Immature natural killer cell (primary cell): ENCODE results near the gene ENPP1. TPM values are rescaled to one million over a fixed set of nuclear protein-coding genes. Genes with fewer than 3 reads are reported as not detected.
"Not testable (repeated sequence)": the region's sequence is repeated elsewhere in the genome, so short reads cannot be mapped to it uniquely, and the experiment has no call there.

Source experiments
- DNase-seq, 3 donors: peaks; one replicate each; pipeline ENCODE4 v3.0.0; 2022; ENCODE audit warnings: mixed read lengths in 1 of 3
- H3K27ac Mint-ChIP-seq, 6 donors: one replicate each; pipeline ENCODE4 v1.8.0; 2020; ENCODE audit warnings: mixed read lengths in 6 of 6, mild to moderate bottlenecking in 5 of 6, inconsistent platforms in 4 of 6, moderate library complexity in 3 of 6
- H3K27me3 Mint-ChIP-seq, 3 donors: one replicate each; pipeline ENCODE4 v1.8.0; 2020 to 2021; ENCODE audit warnings: low read depth in 3 of 3, mild to moderate bottlenecking in 3 of 3, mixed read lengths in 3 of 3, moderate library complexity in 3 of 3, inconsistent platforms in 1 of 3
- H3K36me3 Mint-ChIP-seq, 3 donors: one replicate each; pipeline ENCODE4 v1.8.0; 2020; ENCODE audit warnings: mixed read lengths in 3 of 3, inconsistent platforms in 2 of 3, mild to moderate bottlenecking in 2 of 3
- H3K4me1 Mint-ChIP-seq, 2 donors: one replicate each; pipeline ENCODE4 v1.8.0; 2020; ENCODE audit warnings: inconsistent platforms in 2 of 2, mild to moderate bottlenecking in 2 of 2, mixed read lengths in 2 of 2, moderate library complexity in 1 of 2
- H3K4me3 Mint-ChIP-seq, 5 donors: one replicate each; pipeline ENCODE4 v1.8.0; 2020; ENCODE audit warnings: mild to moderate bottlenecking in 5 of 5, mixed read lengths in 5 of 5, inconsistent platforms in 3 of 5, moderate library complexity in 3 of 5
- H3K9me3 Mint-ChIP-seq, 6 donors: one replicate each; pipeline ENCODE4 v1.8.0; 2020; ENCODE audit warnings: mild to moderate bottlenecking in 6 of 6, mixed read lengths in 6 of 6, inconsistent platforms in 4 of 6, moderate library complexity in 3 of 6
- polyA plus RNA-seq, 3 donors: library from polyadenylated mRNA; unstranded; fragments of 300-500 nt; fragmentation: Illumina TruSeq; gene quantifications; one replicate each; pipeline ENCODE4 v1.2.3, GENCODE V29; 2021

The ENPP1 gene
- polyA plus RNA-seq, 3 donors from 2014 or later, result 0.29 to 2.5 (median 1.3) TPM

GRCh38 chr6:131846905-131847304 lies 39.1 kb downstream of the ENPP1 start:
- Mint-ChIP-seq H3K9me3 (peaks cover 0 to 3% (median 0%) of the 10 kb centered on the region in 6 donors), H3K4me3 (no peak overlapping the region), H3K27me3 (peaks cover 0 to 7% (median 6%) of the 10 kb centered on the region in 3 donors), H3K4me1 (no peaks in the 10 kb centered on the region), H3K27ac (no peak overlapping the region), H3K36me3 (no peaks in the 10 kb centered on the region)
- no peak for DNase-seq

DNA sequence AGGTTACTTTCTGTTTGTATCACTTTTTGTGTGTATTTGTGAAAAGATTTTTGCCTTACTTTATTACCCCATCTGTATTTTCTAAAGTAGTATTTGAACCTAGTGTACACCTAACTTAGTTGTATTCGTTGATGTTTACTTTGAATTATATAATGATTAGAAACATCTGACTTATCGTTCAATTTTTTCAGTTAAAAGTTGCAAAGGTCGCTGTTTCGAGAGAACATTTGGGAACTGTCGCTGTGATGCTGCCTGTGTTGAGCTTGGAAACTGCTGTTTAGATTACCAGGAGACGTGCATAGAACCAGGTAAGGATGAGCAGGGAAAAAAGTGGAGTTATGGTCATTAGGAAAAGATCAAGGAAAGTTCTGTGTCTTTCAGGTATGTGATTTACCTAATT lies 42.0 kb downstream of the ENPP1 start:
- peaks cover 0 to 3% (median 0%) of the 10 kb centered on the region in 6 donors for H3K9me3 Mint-ChIP-seq

GRCh38 chr6:131851049-131851769 lies 43.4 kb downstream of the ENPP1 start:
- H3K4me1 Mint-ChIP-seq, result no peaks in the 10 kb centered on the region
- H3K27me3 Mint-ChIP-seq, result peaks cover 0 to 5% (median 2%) of the 10 kb centered on the region in 3 donors
- no peaks in the 10 kb centered on the region for H3K36me3 Mint-ChIP-seq
- no peak overlapping the region for H3K27ac Mint-ChIP-seq
- peak overlapping the region in 1 of 5 donors; percentile 24 for H3K4me3 Mint-ChIP-seq
- no peak for DNase-seq
- H3K9me3 Mint-ChIP-seq, result peaks cover 0 to 3% (median 0%) of the 10 kb centered on the region in 6 donors

More for the DNA sequence above, 42.0 kb downstream of the ENPP1 start:
- Mint-ChIP-seq H3K27me3 (peaks cover 0 to 6% (median 2%) of the 10 kb centered on the region in 3 donors), H3K36me3 (no peaks in the 10 kb centered on the region), H3K4me1 (no peaks in the 10 kb centered on the region), H3K4me3 (no peak overlapping the region), H3K27ac (no peak overlapping the region)
- DNase-seq, result no peak

- Mint-ChIP-seq H3K27ac (no peak overlapping the region), H3K27me3 (peaks cover 0 to 5% (median 2%) of the 10 kb centered on the region in 3 donors), H3K4me1 (no peaks in the 10 kb centered on the region), H3K36me3 (no peaks in the 10 kb centered on the region), H3K4me3 (no peak overlapping the region), H3K9me3 (peaks cover 0 to 3% (median 0%) of the 10 kb centered on the region in 6 donors)
- DNase-seq, result no peak
Observed at GRCh38 chr6:131852200-131852599, 44.4 kb downstream of the ENPP1 start.

GRCh38 chr6:131854803-131855202 lies 47.0 kb downstream of the ENPP1 start:
- Mint-ChIP-seq H3K4me1 (no peaks in the 10 kb centered on the region), H3K27ac (no peak overlapping the region), H3K9me3 (peaks cover 0 to 2% (median 0%) of the 10 kb centered on the region in 6 donors), H3K36me3 (no peaks in the 10 kb centered on the region), H3K27me3 (peaks cover 0 to 5% (median 0%) of the 10 kb centered on the region in 3 donors), H3K4me3 (no peak overlapping the region)
- DNase-seq, result no peak

- Mint-ChIP-seq H3K4me3 (no peak overlapping the region), H3K4me1 (no peaks in the 10 kb centered on the region), H3K27me3 (peaks cover 0 to 11% (median 1%) of the 10 kb centered on the region in 3 donors), H3K36me3 (no peaks in the 10 kb centered on the region), H3K27ac (no peak overlapping the region), H3K9me3 (peaks cover 0 to 1% (median 0%) of the 10 kb centered on the region in 6 donors)
- DNase-seq, result no peak
Observed at GRCh38 chr6:131858765-131859415, 51.1 kb downstream of the ENPP1 start.

DNA sequence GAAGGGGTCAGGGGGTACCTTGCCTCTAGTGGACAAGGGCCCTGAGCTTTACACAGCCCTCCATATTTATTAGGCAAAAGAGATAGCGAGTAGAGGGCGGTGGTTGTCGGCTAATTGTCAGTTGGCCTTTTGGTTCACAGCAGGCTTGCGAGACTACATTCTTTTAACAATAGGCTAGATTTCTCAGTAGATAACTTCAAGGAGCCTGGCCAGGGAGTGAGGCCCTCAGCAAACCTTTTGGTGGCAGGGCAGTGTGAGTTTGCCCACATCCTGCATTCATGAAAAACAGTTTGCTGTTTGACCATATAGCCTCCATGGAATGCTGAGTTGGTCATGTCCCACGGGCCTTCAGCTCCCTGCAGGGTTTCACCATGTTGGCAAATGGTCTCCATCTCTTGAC lies 51.8 kb downstream of the ENPP1 start:
- H3K27me3 Mint-ChIP-seq, result peaks cover 0 to 11% (median 1%) of the 10 kb centered on the region in 3 donors
- H3K9me3 Mint-ChIP-seq, result not testable (repeated sequence)

DNA sequence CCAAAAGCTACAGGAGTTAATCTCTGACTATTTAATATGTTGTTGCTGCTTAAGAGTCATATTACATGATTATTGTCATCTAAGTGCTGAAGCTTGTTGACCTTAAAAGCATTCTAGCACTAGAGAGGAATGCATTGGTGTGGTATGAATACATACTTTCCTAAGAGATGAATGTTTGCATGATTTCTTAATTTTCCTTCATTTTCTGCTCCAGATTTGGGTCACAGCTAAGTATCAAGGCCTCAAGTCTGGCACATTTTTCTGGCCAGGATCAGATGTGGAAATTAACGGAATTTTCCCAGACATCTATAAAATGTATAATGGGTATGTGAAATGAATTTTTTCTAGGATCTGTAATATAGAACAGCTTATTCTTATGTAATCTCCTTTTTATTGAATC lies 53.6 kb downstream of the ENPP1 start:
- Mint-ChIP-seq H3K4me3 (no peak overlapping the region), H3K27ac (no peak overlapping the region), H3K36me3 (no peaks in the 10 kb centered on the region), H3K27me3 (peaks cover 0 to 11% (median 1%) of the 10 kb centered on the region in 3 donors), H3K4me1 (no peaks in the 10 kb centered on the region), H3K9me3 (peaks cover 0 to 1% (median 0%) of the 10 kb centered on the region in 6 donors)
- no peak for DNase-seq

More for the DNA sequence above, 51.8 kb downstream of the ENPP1 start:
- not testable (repeated sequence) for H3K36me3 Mint-ChIP-seq, H3K4me3 Mint-ChIP-seq, DNase-seq, H3K4me1 Mint-ChIP-seq, H3K27ac Mint-ChIP-seq

- no peak for DNase-seq
- no peaks in the 10 kb centered on the region for H3K36me3 Mint-ChIP-seq
- no peak overlapping the region for H3K27ac Mint-ChIP-seq
- no peaks in the 10 kb centered on the region for H3K4me1 Mint-ChIP-seq
- no peak overlapping the region for H3K4me3 Mint-ChIP-seq
- H3K9me3 Mint-ChIP-seq, result peaks cover 0 to 1% (median 0%) of the 10 kb centered on the region in 6 donors
- H3K27me3 Mint-ChIP-seq, result peaks cover 0 to 11% (median 1%) of the 10 kb centered on the region in 3 donors
Observed at GRCh38 chr6:131862476-131862875, 54.7 kb downstream of the ENPP1 start.

DNA sequence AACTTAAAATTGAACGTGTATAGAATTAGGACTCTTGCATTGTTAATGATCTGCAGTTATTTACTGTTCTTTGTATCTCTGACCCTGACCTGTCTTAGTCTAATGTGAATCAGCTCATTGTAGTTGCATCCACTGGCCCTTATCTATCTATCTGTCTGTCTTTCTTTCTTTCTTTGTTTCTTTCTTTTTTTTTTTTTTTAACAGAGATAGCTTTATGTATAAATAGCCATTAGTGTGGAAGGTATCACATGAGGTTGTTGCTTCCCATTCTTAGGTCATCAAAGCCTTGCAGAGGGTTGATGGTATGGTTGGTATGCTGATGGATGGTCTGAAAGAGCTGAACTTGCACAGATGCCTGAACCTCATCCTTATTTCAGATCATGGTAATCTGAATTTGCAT lies 59.9 kb downstream of the ENPP1 start:
- Mint-ChIP-seq H3K36me3 (no peaks in the 10 kb centered on the region), H3K4me3 (no peak overlapping the region), H3K9me3 (no peaks in the 10 kb centered on the region), H3K27me3 (peaks cover 0 to 5% (median 0%) of the 10 kb centered on the region in 3 donors), H3K27ac (peak overlapping the region in 1 of 6 donors; percentile 4), H3K4me1 (no peaks in the 10 kb centered on the region)
- DNase-seq, result no peak

DNA sequence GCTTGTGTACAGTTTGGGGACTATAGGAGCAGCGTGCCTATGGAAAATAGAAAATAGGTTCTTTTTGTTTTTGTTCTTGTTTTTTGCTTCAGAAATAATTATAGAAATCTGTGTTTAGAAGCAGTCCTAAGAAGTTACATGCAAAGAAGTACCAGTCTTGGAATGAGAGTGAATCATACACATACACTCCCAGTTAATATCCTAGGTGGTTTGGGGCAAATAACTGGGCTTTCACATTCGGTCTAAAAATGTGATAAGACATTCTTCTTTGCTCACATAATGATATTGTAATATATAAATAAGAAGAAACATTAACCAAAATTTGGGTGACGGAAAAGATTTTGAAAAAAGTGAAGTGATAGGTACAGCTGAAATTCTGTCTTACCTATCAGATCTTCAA lies 61.0 kb downstream of the ENPP1 start:
- no peaks in the 10 kb centered on the region for H3K36me3 Mint-ChIP-seq
- no peak overlapping the region for H3K27ac Mint-ChIP-seq
- no peak for DNase-seq
- H3K27me3 Mint-ChIP-seq, result peaks cover 0 to 2% (median 0%) of the 10 kb centered on the region in 3 donors
- H3K4me1 Mint-ChIP-seq, result no peaks in the 10 kb centered on the region
- H3K9me3 Mint-ChIP-seq, result no peaks in the 10 kb centered on the region
- no peak overlapping the region for H3K4me3 Mint-ChIP-seq

DNA sequence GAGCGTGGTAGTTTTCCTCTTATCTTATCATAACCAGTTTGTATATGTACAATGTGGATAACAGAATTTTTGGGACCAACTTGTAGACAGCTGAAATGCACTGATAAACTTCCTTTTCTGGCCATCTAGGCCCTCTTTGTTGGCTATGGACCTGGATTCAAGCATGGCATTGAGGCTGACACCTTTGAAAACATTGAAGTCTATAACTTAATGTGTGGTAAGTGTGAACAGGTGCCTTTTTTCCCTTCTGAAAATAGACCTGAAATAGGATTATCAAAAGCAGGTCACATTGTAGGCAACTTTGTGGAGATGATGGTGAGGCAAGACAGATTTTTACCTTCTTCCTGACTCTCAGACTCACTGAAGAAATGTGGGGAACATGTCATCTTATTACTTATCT lies 67.8 kb downstream of the ENPP1 start:
- no peak for DNase-seq
- Mint-ChIP-seq H3K9me3 (no peaks in the 10 kb centered on the region), H3K4me1 (no peaks in the 10 kb centered on the region), H3K27ac (no peak overlapping the region), H3K4me3 (no peak overlapping the region), H3K36me3 (no peaks in the 10 kb centered on the region), H3K27me3 (peaks cover 2 to 3% (median 2%) of the 10 kb centered on the region in 3 donors)

DNA sequence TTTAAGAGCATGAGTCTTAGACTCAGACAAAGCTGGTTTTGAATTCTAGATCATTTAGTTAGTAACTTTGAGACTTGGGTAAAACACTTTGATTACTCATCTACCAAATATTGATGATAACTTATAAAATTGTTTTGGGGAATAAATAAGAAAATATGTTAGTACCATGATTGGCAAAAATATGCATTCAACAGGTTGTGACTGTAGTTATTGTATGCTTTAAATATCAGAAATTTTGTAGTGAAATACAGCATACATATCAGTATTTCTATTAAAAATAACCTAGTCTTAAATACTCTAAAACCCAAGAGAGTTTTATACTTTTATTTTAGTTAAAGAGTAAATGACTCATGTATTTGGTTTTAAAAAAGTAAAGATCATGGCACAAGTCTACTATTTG lies 68.7 kb downstream of the ENPP1 start:
- no peaks in the 10 kb centered on the region for H3K4me1 Mint-ChIP-seq
- no peak for DNase-seq
- H3K27me3 Mint-ChIP-seq, result peaks cover 2 to 6% (median 2%) of the 10 kb centered on the region in 3 donors
- H3K36me3 Mint-ChIP-seq, result no peaks in the 10 kb centered on the region
- no peak overlapping the region for H3K4me3 Mint-ChIP-seq
- H3K9me3 Mint-ChIP-seq, result no peaks in the 10 kb centered on the region
- H3K27ac Mint-ChIP-seq, result no peak overlapping the region

DNA sequence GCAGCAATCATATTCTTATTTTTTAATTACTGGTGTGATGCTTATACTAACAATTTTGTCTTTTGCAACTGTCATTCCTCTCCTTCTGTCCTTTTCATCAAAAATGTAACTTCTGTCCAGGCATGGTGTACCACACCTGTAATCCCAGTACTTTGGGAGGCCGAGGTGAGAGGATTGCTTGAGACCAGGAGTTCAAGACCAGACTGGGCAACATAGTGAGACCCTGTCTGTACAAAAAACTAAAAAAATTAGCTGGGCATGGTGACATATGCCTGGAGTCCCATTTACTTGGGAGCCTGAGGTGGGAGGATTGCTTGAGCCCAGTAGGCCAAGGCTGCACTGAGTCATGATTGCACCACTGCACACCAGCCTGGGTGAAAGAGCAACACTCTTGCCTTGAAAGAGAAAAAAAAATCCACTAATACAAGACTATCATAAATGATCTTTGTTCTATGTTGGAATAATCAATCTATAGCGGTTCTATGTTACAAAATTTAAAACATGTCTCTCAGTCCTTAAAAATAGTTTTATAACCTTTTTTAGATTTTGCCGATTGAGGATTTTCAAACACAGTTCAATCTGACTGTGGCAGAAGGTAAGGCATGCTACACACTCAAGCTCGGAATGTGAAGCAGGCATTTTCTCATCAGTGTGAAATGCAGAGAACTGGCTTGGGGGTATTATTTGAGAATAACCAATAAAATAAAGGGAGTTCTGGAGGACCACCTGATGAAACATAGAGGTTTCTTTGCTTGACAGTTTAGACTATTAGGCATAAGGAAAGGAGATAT lies 70.4 kb downstream of the ENPP1 start:
- H3K27ac Mint-ChIP-seq, result no peak overlapping the region
- no peak for DNase-seq
- H3K36me3 Mint-ChIP-seq, result no peaks in the 10 kb centered on the region
- H3K27me3 Mint-ChIP-seq, result peaks cover 2 to 6% (median 2%) of the 10 kb centered on the region in 3 donors
- no peak overlapping the region for H3K4me3 Mint-ChIP-seq
- H3K4me1 Mint-ChIP-seq, result no peaks in the 10 kb centered on the region
- no peaks in the 10 kb centered on the region for H3K9me3 Mint-ChIP-seq
